ENCODE measurements around the gene POLR2E.

The POLR2E gene

GRCh38 chr19:1109697-1110671, 14.8 kb upstream of the POLR2E start:
- DNase-seq, result no peak

DNA sequence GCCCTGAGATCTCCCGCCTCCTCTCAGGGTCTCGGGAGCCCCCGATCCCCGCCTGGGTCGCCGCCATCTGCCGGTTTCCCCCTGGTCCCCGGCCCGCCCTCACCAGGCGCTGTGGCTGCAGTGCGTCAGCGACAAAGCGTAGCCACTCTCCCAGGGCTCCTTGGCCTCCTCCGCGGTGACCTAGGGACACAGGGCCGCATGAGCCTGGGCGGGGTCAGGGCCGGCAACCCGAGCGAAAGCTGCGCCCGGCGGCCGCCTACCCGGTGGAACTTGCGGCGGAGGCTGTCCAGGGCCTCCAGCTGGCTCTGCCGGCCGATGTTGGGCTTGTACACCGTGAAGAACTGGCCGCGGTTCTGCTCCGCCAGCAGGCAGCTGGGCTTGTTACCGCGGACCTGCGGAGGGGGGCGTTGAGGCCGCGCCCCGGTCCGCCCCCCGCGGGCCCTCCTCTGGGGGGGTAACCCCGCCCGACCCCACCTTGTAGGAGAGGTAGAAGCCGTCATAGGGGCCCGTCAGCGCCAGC, 13.9 kb upstream of the POLR2E start:
- no peak for DNase-seq

- no peak for DNase-seq
Measured at GRCh38 chr19:1108291-1109031, 13.3 kb upstream of the POLR2E start.

DNA sequence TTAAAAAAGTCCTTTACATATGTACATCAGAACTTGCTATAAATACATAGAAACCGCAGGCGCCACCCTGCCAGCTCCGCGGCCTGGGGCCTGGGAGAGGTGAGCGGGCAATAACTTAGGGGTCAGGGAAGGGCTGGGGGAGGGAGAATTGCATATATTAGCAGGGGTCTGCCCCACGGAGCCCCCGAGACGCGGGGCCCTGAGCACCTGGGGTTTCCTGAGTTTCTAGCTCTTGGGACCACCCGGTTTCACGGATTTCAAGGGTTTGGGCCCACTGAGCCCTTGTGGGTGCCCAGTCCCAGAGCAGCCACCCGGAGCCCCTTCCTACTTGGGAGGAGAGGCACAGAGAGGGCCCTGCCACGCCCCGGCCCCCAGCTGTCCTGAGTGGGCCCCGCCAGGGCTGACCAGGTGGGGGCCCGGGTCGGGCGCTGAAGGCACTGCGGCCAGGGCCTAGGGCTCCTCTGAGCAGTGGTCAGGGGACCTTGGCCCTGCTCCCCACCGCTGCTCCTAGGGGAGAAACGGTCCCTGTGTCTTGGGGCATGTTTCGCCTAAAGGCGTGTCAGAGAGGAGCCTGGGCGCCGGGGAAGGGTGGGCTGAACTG, 12.6 kb upstream of the POLR2E start:
- DNase-seq, result no peak

- no peak for DNase-seq
Measured at GRCh38 chr19:1106841-1107660, 11.9 kb upstream of the POLR2E start.

GRCh38 chr19:1105873-1106840, 11.0 kb upstream of the POLR2E start:
- no peak for DNase-seq

DNA sequence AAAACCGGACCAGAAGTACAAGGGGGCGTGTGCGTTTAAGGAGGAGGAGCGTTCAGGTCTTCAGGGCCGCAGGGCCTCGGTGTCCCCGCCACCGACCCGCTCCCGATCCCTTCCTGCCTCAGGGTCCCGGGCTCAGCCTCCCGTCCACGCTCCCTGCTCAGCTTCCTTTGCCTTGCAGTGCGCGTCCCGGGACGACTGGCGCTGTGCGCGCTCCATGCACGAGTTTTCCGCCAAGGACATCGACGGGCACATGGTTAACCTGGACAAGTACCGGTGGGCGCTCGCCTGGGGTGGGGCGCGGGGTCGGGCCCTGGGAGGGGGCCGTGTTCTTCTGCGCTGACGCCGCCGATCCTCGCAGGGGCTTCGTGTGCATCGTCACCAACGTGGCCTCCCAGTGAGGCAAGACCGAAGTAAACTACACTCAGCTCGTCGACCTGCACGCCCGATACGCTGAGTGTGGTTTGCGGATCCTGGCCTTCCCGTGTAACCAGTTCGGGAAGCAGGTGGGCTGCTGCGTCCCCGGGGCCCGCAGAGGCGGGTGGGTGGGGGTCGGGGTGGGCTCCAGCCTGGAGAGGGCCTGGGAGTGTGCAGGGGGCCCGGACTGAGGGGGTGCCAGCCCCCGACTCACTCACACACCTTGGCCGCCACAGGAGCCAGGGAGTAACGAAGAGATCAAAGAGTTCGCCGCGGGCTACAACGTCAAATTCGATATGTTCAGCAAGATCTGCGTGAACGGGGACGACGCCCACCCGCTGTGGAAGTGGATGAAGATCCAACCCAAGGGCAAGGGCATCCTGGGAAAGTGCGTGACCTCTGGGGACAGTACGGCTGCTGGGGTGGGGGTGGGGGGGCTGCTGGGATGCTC, 10.1 kb upstream of the POLR2E start:
- peak; percentile 16 for DNase-seq

DNA sequence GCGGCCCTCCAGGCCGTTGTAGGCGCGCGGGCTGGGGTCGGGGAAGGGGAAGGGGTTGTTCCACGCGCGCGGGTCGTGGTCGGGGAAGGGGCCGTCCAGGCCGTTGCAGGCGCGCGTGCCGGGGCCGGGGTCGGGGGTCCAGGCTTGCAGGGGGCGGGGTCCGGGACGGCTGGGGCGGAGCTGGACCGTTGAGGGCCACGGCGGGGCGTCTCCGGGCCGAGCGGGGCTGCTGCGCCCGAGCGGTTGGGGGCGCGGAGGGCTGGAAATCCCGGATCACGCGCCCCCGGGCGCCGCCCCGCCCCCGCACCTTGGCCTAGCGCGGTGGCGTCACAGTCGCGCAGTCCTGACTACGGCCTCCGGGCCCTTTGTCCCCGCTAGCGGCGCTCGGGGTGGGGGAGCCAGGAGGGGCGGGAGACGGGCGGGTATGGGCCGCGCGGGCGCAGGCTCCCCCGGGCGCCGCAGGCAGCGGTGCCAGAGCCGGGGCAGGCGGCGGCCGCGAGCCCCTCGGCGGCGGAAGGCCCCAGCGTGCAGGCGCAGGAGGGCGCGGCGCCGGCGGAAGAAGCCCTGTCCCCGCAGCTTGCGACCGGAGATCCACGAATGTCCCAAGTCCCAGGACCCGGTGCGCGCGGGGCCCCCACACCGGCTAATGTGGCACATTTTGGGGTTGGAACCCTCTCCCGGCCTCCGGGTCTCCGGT, 9.3 kb upstream of the POLR2E start:
- peak; percentile 52 for DNase-seq

DNA sequence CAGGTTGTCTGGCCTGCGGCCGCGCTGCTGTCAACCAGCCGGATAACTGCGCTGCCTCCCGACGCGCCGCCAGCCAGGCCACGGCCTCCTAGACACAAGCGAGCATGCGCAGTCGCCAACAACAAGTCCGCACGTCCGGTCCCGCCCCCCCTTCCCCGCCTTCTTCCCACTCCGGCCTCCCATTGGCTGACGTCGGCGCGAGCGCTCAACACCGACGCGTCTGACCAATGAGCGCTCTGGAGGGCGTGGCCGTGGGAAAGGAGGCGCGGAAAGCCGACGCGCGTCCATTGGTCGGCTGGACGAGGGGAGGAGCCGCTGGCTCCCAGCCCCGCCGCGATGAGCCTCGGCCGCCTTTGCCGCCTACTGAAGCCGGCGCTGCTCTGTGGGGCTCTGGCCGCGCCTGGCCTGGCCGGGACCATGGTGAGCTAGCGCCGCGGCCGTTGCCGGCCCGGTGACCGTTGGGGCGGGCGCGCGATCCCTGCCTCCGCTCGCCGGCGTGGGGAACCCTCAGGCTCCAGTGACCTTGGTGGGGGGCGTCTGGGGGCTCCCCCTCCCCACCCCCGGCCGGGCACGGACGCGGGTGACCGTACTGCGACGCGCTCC, 8.6 kb upstream of the POLR2E start, which contains the start of gene GPX4:
Gene GPX4 (plus strand): TSS at position 287 of the 603 bp plus-strand sequence. CDS start 50 bp downstream, at position 337.
- DNase-seq, result peak; percentile 96

- no peak for DNase-seq
Measured at GRCh38 chr19:1103132-1103707, 8.0 kb upstream of the POLR2E start.

- no peak for DNase-seq
Measured at GRCh38 chr19:1102407-1103131, 7.4 kb upstream of the POLR2E start.

GRCh38 chr19:1101337-1101698, 6.1 kb upstream of the POLR2E start:
- DNase-seq, result no peak

DNA sequence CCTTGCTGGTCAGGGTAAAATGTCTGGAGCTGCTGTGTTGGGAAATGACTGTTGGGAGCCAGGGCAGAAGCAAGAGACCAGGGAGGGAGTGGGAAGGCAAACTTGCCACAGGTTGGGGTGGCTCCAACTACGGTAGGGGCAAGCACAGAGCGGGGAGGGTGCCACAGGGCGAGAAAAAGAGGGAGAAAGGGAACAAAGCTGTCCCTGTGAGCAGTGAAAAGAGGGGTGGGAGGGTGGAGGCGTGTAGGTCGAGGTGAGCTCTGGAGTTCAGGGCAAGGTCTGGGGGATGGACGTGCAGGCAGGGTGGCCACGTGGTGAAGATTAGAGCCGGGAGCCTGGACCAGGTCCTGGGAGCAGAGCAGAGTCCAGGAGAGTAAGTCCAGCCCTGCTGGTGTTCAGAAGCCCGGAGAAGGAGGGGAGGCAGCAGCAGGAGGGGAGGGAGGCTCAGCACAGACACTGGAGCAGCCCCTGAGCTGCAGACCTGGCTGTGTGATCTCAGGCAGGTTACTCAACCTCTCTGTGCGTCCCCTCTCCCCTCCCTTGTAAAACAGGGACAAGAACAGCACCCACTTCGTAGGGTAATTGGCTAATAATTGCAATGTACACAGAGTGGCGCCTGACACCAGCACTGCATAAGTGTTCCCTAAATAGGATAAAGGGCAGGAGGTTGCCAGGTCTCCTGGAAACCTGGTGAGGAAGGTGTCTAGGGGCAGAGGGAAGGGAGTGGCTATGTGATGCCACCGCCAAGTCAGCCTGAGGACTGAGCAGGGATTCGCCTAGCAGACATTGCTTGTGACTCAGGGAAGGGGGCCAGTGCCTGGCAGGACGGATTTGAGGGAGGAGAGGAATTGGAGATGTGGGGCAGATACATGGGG, 3.2 kb upstream of the POLR2E start:
- DNase-seq, result no peak

DNA sequence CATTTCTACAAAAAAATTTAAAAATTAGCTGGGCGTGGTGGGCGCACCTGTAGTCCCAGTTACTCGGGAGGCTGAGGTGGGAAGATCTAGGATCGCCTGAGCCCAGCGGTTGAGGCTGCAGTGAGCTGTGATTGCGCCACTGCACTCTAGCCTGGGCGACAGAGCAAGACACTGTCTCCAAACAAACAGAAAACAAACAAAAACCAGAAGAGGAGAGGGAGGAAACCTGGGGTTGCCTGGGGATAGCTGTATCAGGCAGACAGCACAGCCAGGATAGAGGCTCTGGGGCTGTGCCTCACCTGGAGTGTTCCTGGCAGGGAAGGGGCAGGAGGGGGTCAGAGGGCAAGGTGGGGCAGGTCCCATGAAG, 2.6 kb upstream of the POLR2E start:
- DNase-seq, result no peak

- no peak for DNase-seq
Measured at GRCh38 chr19:1094655-1094977, 559 bp downstream of the POLR2E start.

- no peak for DNase-seq
Measured at GRCh38 chr19:1093811-1094553, 1.2 kb downstream of the POLR2E start.
